GM19395 (cell line): ENCODE measurements around the gene VSIG8.

Experiments used
- ATAC-seq: cut with Tn5 transposase; IDR thresholded peaks from one replicate; pipeline ENCODE4 v1.9.1; 2021; ENCODE audit warnings: mild to moderate bottlenecking, moderate library complexity; ENCODE audit not compliant: unreplicated experiment

The VSIG8 gene

DNA sequence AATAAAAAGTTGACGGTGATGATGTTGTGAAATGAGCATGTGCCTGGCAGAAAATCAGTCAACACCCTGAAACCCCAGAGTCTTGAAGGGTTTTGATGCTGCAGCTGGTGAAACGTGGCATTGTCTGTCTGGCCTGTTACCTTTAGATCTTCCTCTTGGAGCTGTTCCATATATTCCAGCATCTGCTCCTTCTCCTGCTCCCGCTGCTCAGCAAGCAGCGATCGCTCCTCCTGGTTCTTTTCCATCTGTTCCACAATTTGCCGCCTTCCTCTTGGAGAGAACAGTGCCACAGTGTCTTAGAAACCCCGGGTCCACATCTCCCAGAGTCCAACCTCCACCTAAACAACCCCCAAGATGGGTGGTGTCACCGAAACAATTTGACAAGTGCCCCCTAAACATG lies 21.8 kb upstream of the VSIG8 start:
- no peak for ATAC-seq

DNA sequence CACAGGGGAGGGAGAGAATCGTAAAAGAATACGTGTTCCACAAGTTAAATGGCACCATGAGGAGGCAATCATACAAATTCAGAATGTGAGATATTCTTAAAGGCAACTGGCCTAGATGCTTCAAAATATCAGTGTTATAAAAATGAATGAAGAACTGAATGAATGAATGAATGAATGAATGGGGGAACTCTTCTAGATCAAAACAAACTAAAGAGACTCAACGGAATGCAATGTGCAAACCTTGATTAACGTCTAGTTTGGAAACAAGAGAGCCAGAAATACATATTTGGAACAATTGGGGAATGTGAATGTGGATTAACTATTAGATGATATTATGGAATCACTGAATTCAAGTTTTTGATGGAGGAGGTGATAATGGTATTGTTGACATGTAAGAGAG lies 20.7 kb upstream of the VSIG8 start:
- no peak for ATAC-seq

DNA sequence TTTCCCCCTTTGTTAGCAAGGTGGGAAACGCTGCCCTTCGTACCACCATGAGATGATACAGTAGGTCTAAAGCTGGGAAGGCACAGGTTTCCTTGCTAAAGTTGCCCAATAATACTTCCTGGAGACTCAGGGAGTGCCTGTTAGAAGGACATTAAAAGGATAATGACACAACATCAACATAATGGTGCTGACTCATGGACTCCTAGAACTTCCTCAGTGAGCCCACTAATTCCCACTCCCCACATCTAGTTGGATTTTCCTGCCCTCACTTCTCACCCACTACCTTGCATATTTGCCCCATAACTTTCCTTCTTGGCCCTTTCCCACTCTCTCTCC lies 20.0 kb upstream of the VSIG8 start:
- no peak for ATAC-seq

DNA sequence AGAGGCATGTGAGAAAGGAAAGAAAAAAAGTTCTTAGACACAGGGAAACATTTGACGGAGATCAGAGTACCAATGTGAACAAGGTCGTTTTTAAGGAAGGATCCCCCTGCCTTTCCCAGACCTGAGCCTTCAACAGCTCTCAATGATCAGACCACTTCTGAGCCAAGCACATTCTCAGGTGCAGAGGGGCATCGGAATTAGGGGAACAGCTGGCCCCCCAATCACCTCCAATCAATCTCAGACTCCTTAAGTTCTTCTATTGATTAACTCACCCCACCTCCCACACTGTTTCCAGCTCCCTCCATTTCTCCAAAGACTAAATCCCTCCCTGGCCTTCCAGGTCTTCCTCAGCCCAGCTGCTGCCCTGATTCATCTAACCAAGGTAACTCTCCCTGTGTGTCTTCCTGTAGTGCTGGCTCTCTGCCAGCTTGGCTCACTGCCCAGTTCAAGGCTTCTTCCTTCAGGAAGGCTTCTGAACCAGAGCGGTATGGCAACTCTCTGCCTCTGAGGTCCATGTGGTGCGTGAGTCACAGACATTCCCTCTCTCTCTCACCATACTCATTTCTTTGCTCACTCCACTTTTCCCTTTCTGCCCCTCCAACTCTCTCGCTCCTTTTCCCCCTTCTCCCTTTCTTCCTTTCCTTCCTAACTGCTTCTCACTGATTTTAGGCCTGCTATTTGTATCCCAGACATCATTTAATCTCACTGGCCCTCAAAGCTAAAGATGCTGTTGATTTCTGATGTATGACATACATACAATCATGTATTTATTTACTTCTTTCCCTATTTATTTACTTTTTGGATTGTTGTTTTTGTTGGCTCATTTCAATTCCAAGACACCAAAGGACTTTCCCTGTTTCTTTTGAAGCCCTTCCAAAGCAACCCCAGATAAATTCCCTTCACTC lies 19.4 kb upstream of the VSIG8 start:
- ATAC-seq: no peak

DNA sequence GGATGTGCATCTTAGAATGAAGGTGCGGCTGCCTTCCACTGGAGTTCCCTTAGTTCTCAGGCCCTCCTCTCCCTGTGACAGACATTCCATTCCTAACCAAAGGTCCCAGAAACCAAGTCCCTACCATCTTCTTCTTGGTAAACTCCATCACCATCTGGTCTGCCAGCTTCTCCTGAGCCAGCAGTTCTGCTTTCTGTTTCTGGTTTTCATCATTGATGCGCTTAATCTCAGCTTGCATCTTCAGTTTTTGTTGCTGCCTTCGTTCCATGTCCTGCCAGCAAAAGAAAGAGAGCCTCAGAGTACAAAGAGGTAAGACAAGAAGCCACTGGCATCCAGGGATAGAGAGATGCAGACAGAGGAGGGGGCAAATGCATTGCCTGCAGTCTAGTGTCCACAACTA lies 18.0 kb upstream of the VSIG8 start:
- no peak for ATAC-seq

DNA sequence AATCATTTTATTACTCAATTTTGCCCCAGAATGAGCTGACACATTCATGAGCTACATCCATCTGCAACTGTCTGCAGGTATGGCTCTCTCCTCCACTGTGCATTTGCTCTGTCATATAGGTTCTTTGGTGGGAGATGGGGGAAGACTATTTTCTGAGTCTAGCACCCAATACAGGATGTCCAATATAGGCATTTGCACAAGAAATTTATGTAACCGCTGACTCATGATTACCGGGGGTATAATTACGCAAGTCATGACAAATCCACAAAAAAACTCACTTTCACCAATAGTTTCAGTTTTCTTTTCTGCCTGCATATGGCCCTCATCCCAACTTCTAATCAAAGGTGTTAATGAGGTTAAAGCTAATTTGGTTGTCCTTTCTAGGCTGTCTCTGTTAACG lies 17.5 kb upstream of the VSIG8 start:
- no peak for ATAC-seq

DNA sequence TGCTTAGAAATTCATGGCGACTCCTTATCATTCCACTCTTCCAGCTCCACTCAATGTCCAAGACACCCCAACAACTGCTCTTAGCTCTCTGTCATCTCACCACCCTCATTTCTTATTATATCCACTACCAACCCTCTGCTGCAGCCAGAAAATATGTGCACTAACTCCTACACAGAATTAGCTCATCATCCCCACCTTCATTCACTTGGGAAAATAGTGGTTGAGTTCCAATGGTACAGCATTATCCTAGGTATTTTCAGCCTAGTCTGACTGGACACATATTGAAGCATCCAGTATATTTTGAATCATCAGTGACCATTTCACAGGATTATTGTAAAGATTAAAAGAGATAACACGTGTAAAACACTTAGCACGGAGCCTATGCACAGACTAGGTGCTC lies 16.7 kb upstream of the VSIG8 start:
- no peak for ATAC-seq

DNA sequence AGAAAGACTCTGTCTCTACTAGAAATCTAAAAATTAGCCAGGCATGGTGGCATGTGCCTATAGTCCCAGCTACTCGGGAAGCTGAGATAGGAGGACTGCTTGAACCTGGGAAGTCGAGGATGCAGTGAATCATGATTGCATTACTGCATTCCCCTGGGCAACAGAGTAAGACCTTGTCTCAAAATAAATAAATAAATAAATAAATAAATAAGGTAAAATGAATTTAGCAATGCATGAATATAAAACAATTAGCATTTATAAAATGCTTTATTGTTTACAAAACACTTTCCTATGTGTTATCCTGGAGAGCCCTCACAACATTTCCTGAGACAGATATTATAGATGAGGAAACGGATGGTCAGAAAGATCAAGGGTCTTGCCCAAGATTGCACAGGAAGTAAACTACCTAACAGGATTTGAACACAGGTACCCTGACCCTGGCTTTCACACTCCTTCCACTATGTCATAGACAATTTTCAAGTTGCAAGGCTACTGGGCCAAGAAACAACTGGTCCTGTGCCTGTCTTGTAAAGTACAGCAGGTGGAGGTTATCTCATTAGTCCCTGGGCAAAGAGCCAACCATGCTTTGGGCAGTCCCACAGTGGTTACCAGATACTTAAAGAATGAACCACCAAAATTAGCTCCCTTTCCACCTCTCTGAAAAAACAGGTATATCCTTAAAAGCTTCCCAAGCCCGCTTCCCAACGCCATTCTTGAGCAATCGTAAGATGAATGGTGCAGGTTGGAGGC lies 15.4 kb upstream of the VSIG8 start:
- ATAC-seq: no peak

DNA sequence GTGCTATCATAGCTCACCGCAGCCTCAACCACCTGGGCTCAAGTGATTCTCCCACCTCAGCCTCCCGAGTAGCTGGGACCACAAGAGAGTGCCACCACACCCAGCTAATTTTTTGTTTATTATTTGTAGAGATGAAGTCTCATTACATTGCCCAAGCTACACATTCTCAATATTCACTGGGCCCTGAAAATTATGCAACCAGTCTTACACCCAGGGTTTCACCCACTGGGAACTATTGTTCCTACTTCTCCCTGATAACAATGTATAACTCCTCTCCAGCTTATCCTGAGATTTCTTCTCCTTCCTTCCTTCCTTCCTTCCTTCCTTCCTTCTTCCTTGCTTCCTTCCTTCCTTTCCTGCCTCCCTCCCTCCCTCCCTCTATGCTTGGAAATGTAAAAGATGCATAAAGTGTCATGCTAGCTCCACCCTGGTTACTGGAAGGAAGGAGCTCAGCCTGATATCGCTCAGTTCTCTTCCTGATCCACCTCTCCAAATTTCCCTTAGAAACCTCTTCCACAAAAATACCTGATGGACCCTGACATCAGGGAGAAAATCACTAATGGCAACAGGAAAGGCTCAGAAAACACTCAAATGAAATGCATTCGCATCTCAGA lies 11.2 kb upstream of the VSIG8 start:
- ATAC-seq: no peak

DNA sequence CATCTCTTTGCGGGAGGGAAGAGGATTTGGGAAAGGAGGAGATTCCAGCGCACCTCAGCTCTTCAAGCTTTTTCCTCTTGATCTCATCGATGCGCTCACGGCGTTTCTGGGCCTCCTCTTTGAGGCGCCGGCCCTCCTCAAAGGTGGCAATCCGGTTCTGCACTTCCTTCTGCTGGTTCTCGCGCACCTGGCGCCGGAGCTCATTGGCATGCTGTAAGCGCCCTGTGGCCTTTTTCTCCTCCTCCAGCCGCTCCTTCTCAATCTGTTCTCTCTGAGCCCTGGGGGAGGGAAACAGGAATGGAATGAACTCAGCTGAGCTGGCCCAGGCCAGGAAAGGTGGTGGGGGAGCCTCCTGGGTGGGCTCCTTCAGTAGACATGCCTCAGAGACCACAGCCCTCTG lies 10.4 kb upstream of the VSIG8 start:
- no peak for ATAC-seq

DNA sequence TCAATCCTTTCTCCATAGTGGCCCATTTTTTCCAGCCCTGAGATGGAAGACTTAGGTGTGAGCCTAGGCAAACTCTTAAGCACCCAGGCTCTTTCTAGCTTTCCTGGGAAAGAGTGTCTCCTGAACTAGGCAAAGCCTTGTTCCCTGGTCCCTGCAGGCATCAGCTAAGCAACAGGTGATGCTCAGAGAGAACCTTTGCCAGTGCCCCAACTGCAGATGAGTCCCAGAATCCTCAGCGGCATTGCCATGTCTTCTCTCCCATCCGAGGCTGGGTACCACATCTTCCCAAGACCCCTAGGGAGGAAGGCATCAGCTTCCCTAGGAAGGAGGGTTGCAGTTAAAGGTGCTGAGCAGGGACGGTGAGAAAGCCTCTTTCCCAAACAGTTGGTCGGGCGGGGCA lies 8.2 kb upstream of the VSIG8 start:
- ATAC-seq: no peak

DNA sequence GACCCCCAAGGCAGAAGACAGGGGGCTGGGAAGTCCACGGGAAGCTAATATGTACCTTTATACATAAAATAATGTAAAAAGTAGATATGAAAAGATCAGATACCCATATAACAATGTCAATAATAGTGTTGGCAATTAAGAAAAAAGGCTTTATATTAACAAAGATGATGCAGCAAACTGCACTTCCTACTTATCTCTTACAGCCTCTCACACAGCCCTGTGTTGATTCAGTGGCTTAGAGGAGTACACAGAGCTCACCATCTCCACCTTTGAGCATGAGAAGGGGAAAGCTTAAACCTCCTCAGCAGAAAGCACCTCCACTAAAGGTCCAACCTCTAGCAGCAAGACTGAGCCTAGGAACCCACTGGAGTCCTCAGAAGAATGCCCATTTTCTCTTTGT lies 7.2 kb upstream of the VSIG8 start:
- no peak for ATAC-seq

DNA sequence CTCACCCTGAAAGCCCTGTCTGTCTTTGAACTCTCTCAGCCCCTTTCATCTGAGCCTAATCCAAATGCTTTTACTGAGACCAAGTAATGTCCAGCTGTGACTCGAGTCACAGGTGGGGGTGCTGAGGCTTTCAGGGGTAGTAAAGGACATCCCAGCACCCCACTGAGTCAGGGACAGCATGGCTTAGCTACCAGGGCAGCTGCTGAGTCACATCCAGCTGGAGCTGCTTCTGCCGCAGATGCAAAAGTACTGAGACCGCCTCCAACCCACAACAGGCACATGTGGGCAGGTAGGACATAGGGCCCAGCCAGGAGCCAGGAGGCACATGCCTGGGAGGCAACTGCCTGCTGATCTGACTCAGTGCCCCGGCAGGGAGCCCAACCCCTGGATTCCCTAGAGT lies 6.7 kb upstream of the VSIG8 start:
- ATAC-seq: no peak

DNA sequence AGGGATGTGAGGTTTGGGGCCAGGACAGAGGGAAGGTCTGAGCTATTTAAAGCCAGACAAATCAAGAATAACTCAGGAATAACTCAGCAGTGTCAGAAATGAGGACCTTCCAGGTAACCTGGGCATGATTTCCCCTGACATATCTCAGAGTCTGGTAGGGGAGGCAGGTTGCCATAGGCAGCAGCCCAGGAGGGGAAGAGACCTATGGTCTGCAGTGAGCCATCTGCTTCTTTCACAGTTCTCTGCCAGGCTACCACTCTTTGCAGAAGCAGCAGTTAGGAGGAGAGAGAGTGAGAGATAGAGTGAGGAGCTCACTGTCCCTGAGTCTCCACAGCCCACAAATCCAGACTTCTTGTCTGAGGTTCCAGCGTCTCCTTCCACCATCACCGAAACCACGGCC lies 6.3 kb upstream of the VSIG8 start:
- no peak for ATAC-seq

DNA sequence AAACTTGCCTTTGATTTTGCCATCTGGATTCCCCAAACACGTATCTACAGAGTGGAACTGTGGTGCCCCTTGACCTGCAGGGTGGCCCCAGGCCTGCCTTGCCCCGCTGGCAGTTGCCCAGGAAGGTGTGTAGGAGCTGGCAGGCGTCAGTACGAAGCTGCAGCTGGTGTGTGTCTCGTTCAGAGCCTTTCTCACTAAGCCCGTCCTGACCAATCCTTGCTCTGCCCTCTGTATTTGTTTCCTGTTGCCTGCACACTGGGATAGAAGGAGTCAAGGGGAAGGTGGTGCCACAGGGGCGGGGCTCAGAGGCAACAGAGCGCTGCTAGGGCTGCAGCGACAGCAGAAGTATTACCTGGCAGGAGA lies 5.2 kb upstream of the VSIG8 start:
- no peak for ATAC-seq

DNA sequence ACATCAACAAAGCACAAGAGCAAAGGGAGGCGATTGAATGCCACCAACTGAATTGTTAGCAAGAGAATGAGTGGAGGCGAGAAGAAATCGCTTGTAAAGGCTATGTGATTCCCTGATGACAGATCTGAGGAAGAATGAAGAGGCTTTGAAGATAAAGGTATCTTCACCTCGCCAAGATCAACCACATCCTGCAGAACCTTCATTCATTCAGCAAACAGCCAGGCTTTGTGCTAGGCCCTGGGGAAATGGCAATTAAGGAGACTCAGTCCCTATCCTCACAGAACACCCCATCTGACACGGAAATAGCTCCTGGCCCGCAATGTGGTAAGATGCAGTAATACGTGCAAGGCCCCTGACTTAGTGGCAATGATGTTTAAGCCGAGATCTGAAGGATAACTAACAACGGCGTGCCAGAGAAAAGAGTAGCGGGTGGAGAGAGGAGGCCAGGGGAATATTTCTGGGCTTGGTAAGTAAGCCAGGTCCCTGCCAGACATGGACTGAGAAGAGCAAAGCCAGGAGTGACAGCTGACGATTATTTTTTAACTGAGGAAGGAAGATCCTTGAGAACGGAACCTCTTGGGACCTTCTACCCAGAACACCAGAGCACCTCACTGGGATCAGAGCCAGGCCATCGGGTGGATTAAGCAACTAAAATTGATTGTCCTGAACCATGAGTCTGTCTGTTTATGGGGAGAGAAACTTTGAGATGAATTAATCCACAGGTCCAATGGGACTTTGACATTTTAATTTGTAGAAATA lies 4.6 kb upstream of the VSIG8 start:
- ATAC-seq: no peak

DNA sequence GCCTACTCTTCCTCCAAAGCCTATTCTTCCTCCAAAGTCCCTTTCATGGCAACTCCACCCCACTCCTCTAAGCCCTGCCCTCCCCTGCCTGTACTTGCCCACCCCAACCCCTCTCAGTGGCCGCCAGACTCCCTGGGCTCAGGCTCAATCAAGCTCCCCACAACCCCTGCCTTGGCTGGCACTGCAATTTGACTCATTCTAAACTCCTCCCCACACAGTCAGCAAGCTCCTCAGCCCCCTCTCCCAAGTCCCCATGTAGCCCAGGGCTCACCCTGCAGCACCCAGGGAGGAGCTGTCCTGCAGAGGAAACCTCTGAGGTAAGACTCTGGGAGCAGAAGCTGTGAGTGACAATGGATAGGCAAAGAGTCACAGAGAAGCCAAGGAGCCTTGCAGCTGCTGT lies 3.6 kb upstream of the VSIG8 start:
- ATAC-seq: no peak

DNA sequence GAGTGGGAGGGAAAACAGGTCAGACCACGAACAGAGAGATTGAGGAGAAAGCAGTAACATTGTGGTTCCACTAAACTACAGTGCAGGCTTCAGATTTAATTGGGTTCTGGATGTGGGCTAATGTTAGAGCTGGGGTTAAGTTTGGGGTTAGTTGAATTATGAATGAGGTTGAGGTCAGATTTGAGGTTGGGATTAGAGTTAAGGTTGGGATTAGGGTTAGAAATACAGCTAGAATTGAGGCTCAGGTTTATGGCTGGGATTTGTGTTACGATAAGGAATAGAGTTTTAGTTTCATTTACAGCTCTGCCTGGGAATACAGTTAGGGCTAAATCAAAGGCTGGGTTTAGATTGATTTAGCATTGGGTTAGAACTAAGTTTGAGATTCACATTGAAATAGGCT lies 1.8 kb upstream of the VSIG8 start:
- no peak for ATAC-seq

DNA sequence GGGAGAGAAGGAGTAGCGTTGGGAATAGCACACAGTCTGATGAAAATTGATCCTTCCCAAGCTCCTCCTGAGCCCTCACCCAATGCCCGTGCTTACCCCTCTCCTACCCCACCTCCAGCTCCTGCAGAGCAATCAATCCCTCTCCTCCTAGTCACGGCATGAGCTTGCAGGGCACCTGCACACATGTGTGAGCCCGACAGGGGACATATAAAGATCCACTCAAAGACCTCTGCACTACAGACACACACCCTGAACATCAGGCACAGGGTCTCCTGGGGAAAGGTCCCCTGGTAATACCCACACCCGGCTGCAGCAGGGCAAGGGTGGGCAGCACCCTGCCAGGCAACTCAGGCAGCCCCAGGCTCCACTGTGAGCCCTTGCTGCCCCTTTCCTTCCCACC lies 426 bp downstream of the VSIG8 start:
- ATAC-seq: no peak

DNA sequence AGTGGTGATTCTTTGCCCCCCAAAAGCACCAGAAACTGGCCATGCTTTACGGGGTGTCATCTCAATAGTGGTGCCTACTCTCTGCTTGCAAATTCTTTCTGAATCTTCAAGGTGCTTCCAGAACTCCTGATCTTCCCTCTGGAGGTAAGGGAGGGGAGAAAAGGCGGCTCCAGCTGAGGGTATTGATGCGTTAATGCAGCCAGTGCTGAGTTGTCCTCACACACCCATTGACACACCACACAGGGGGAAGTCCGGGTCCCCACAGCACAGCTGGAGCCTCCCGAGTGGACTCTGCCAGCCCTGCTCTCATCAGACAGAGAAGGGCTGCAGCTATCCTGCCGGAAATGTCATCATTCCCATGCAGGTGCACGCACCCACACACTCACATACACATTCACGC lies 1.2 kb downstream of the VSIG8 start:
- ATAC-seq: no peak

DNA sequence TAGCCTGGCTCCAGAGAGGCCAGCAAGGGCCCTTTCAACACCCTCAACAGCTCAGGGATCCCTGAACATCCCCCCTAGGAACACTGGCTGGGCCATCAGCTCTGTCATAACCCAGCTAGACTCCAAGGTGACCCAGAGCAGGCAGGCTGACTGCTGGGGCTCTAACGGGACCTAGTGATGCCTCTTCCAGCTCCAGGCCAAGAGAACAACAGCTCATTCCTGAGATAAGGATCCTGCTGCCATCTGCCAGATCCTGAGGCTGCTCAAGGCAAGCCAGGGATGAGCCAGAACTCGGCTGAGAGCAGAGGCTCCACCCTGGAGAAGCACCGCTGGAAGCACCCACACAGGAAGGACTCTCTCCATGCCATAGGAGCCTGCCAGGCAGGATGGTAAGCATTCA lies 2.0 kb downstream of the VSIG8 start:
- ATAC-seq: no peak
